Peyer's patch (tissue), 4 donors: ENCODE data around the gene ATP5PO. TPM values are rescaled to one million over a fixed set of nuclear protein-coding genes. Genes with fewer than 3 reads are reported as not detected.

Experiments used
- DNase-seq, 3 donors: peaks; one replicate each; pipeline ENCODE4 v3.0.0-alpha.2; 2017 to 2019
- H3K27ac ChIP-seq, 4 donors: fragments of 200-600 bp; sonication (generic); one replicate each; pipeline ENCODE4 v1.5.1; 2016 to 2019
- H3K27me3 ChIP-seq, 2 donors: fragments of 200-600 bp; sonication (generic); one replicate each; pipeline ENCODE4 v1.5.1; 2019
- H3K36me3 ChIP-seq, 3 donors: fragments of 200-600 bp; sonication (generic); one replicate each; pipeline ENCODE4 v1.5.1; 2016 to 2019
- H3K4me1 ChIP-seq, 4 donors: fragments of 200-600 bp; sonication (generic); one replicate each; pipeline ENCODE4 v1.5.1; 2016 to 2019
- H3K4me3 ChIP-seq, 4 donors: fragments of 200-600 bp; sonication (generic); 1 replicate in 3 of 4; 2 replicates in 1 of 4; pipeline ENCODE4 v1.5.1; 2016 to 2019; ENCODE audit warnings: mild to moderate bottlenecking in 1 of 4
- H3K9me3 ChIP-seq, 4 donors: fragments of 200-600 bp; sonication (generic); one replicate each; pipeline ENCODE4 v1.5.1; 2016 to 2019; ENCODE audit warnings: mild to moderate bottlenecking in 1 of 4
- CTCF ChIP-seq, 6 experiments: fragments of 450-650 bp in 4 of 6; fragments of 200-600 bp in 2 of 6; sonication (generic) in 1 of 6; IDR thresholded peaks; one replicate each; pipeline ENCODE4 v1.5.1; 2017 to 2019; ENCODE audit warnings: antibody characterized with exemption in 6 of 6, mild to moderate bottlenecking in 3 of 6, moderate library complexity in 1 of 6
- POLR2A ChIP-seq, 2 donors: fragments of 450-650 bp; IDR thresholded peaks; one replicate each; pipeline ENCODE4 v1.5.1; 2017; ENCODE audit warnings: antibody characterized with exemption in 2 of 2, mild to moderate bottlenecking in 2 of 2, moderate library complexity in 2 of 2
- total RNA-seq, 4 donors: library from RNA; depleted of rRNA; stranded (reverse); fragments of >200 nt; gene quantifications; one replicate each; pipeline ENCODE4 v1.1.0, GENCODE V29; 2016

ATP5PO gene
- total RNA-seq, 4 donors from 2014 or later, result 178 to 291 (median 203) TPM

GRCh38 chr21:33938381-33938780, 22.8 kb upstream of the ATP5PO start:
- Histone ChIP-seq H3K27ac (peak overlapping the region in 3 of 4 donors; percentile 20 to 52 (median 46)), H3K36me3 (no peaks in the 10 kb centered on the region), H3K4me3 (no peak overlapping the region), H3K4me1 (no peaks in the 10 kb centered on the region), H3K27me3 (no peaks in the 10 kb centered on the region), H3K9me3 (no peaks in the 10 kb centered on the region)
- TF ChIP-seq CTCF (IDR thresholded peaks at IDR 0.05) (no peak), POLR2A (IDR thresholded peaks at IDR 0.05) (no peak)
- DNase-seq, result no peak

GRCh38 chr21:33937931-33938339, 22.3 kb upstream of the ATP5PO start:
- Histone ChIP-seq H3K36me3 (no peaks in the 10 kb centered on the region), H3K4me3 (no peak overlapping the region), H3K9me3 (no peaks in the 10 kb centered on the region), H3K4me1 (peaks cover 0 to under 1% (median 0%) of the 10 kb centered on the region in 4 donors), H3K27ac (peak overlapping the region; percentile 26 to 66 (median 49)), H3K27me3 (no peaks in the 10 kb centered on the region)
- DNase-seq, result peak in 2 of 3 donors; percentile 41 to 57
- TF ChIP-seq CTCF (IDR thresholded peaks at IDR 0.05), result no peak
- TF ChIP-seq POLR2A (IDR thresholded peaks at IDR 0.05), result no peak

GRCh38 chr21:33937146-33937545, 21.5 kb upstream of the ATP5PO start:
- Histone ChIP-seq H3K27me3 (no peaks in the 10 kb centered on the region), H3K27ac (peak overlapping the region; percentile 29 to 66 (median 49)), H3K4me3 (no peak overlapping the region), H3K9me3 (no peaks in the 10 kb centered on the region), H3K4me1 (peaks cover 0 to 7% (median 0%) of the 10 kb centered on the region in 4 donors), H3K36me3 (no peaks in the 10 kb centered on the region)
- TF ChIP-seq CTCF (IDR thresholded peaks at IDR 0.05) (no peak), POLR2A (IDR thresholded peaks at IDR 0.05) (no peak)
- DNase-seq, result no peak

GRCh38 chr21:33936301-33937038, 20.9 kb upstream of the ATP5PO start:
- Histone ChIP-seq H3K4me1 (peaks cover 0 to 7% (median 0%) of the 10 kb centered on the region in 4 donors), H3K9me3 (no peaks in the 10 kb centered on the region), H3K27me3 (no peaks in the 10 kb centered on the region), H3K27ac (peak overlapping the region; percentile 29 to 66 (median 49)), H3K4me3 (no peak overlapping the region), H3K36me3 (no peaks in the 10 kb centered on the region)
- TF ChIP-seq POLR2A (IDR thresholded peaks at IDR 0.05), result no peak
- TF ChIP-seq CTCF (IDR thresholded peaks at IDR 0.05), result no peak
- DNase-seq, result peak in 2 of 3 donors; percentile 56 to 68

GRCh38 chr21:33932731-33933130, 17.1 kb upstream of the ATP5PO start:
- no peaks in the 10 kb centered on the region for H3K9me3 ChIP-seq
- peak overlapping the region in 3 of 4 donors; percentile 35 to 55 (median 50) for H3K4me3 ChIP-seq
- peaks cover 0 to 7% (median 0%) of the 10 kb centered on the region in 4 donors for H3K4me1 ChIP-seq
- no peak for DNase-seq
- H3K27ac ChIP-seq, result peak overlapping the region; percentile 59 to 76 (median 70)
- H3K36me3 ChIP-seq, result no peaks in the 10 kb centered on the region
- no peaks in the 10 kb centered on the region for H3K27me3 ChIP-seq
- TF ChIP-seq CTCF (IDR thresholded peaks at IDR 0.05), result no peak
- TF ChIP-seq POLR2A (IDR thresholded peaks at IDR 0.05), result no peak
